NCI-H128 (cell line): ENCODE results near the gene PDZD7.
"Not testable (repeated sequence)": the region's sequence is repeated elsewhere in the genome, so short reads cannot be mapped to it uniquely, and the experiment has no call there.

ENCODE experiments used
- DNase-seq: peaks from one replicate; lab custom pipeline; 2025; ENCODE audit not compliant: unreplicated experiment; lab: John Stamatoyannopoulos, UW

The PDZD7 gene

GRCh38 chr10:100985336-100985735 is 45.6 kb downstream of the PDZD7 start:
- no peak for DNase-seq

GRCh38 chr10:100984672-100985177 is 46.2 kb downstream of the PDZD7 start:
- no peak for DNase-seq

GRCh38 chr10:100983868-100984671 is 46.9 kb downstream of the PDZD7 start:
- DNase-seq: no peak

- no peak for DNase-seq
Measured at GRCh38 chr10:100982916-100983830, 47.8 kb downstream of the PDZD7 start.

GRCh38 chr10:100981178-100981772 is 49.7 kb downstream of the PDZD7 start:
- no peak for DNase-seq

- DNase-seq: no peak
Measured at GRCh38 chr10:100980711-100981110, 50.2 kb downstream of the PDZD7 start.

GRCh38 chr10:100980311-100980710 is 50.6 kb downstream of the PDZD7 start:
- no peak for DNase-seq

GRCh38 chr10:100979791-100980272 is 51.1 kb downstream of the PDZD7 start:
- DNase-seq: no peak

GRCh38 chr10:100978901-100979195 is 52.1 kb downstream of the PDZD7 start:
- no peak for DNase-seq

GRCh38 chr10:100978121-100978900 is 52.6 kb downstream of the PDZD7 start:
- no peak for DNase-seq

- DNase-seq: no peak
Measured at GRCh38 chr10:100977436-100977835, 53.5 kb downstream of the PDZD7 start.

GRCh38 chr10:100976906-100977305 is 54.0 kb downstream of the PDZD7 start:
- DNase-seq: no peak

GRCh38 chr10:100975397-100975796 is 55.5 kb downstream of the PDZD7 start:
- not testable (repeated sequence) for DNase-seq

GRCh38 chr10:100972904-100973535 is 57.9 kb downstream of the PDZD7 start:
- DNase-seq: no peak

GRCh38 chr10:100972115-100972903 is 58.6 kb downstream of the PDZD7 start:
- DNase-seq: no peak

- DNase-seq: no peak
Measured at GRCh38 chr10:100970914-100971811, 59.8 kb downstream of the PDZD7 start.

- no peak for DNase-seq
Measured at GRCh38 chr10:100970076-100970913, 60.6 kb downstream of the PDZD7 start.
